Tibial artery (tissue), 4 donors: ENCODE measurements around the gene RNASET2.
"Not testable (repeated sequence)": the region's sequence is repeated elsewhere in the genome, so short reads cannot be mapped to it uniquely, and the experiment has no call there.

Experiments used
- DNase-seq, 2 donors: peaks; one replicate each; pipeline ENCODE4 v3.0.0-alpha.2; 2019
- H3K27ac ChIP-seq, 2 donors: fragments of 200-600 bp; sonication (generic) in 1 of 2; 1 replicate in 1 of 2; 2 replicates in 1 of 2; pipeline ENCODE4 v1.5.1; 2018 to 2019; ENCODE audit warnings: mild to moderate bottlenecking in 1 of 2
- H3K27me3 ChIP-seq, 2 donors: fragments of 200-600 bp; sonication (generic) in 1 of 2; one replicate each; pipeline versions ENCODE4 v1.5.1 to v1.6.0; 2016 to 2019
- H3K36me3 ChIP-seq, 3 donors: fragments of 200-600 bp; sonication (generic) in 2 of 3; one replicate each; pipeline ENCODE4 v1.5.1; 2016 to 2019; ENCODE audit warnings: mild to moderate bottlenecking in 2 of 3
- H3K4me1 ChIP-seq, 4 donors: fragments of 200-600 bp; sonication (generic) in 2 of 4; 1 replicate in 3 of 4; 2 replicates in 1 of 4; pipeline ENCODE4 v1.5.1; 2016 to 2019
- H3K4me3 ChIP-seq, 2 donors: fragments of 200-600 bp; sonication (generic) in 1 of 2; 1 replicate in 1 of 2; 2 replicates in 1 of 2; pipeline ENCODE4 v1.5.1; 2018 to 2019; ENCODE audit warnings: mild to moderate bottlenecking in 2 of 2
- H3K9me3 ChIP-seq, 3 donors: fragments of 200-600 bp; sonication (generic) in 1 of 3; one replicate each; pipeline ENCODE4 v1.5.1; 2016 to 2019
- CTCF ChIP-seq, 2 experiments: fragments of 200-600 bp in 1 of 2; fragments of 450-650 bp in 1 of 2; IDR thresholded peaks; one replicate each; pipeline ENCODE4 v1.5.1; 2017 to 2019; ENCODE audit warnings: antibody characterized with exemption in 2 of 2, mild to moderate bottlenecking in 1 of 2, moderate library complexity in 1 of 2
- intact Hi-C: fragments of 100-400 bp; cut with DNase I; formaldehyde crosslinking; loops from one replicate; pipeline ENCODE4 v1.15.0; 2023; ENCODE audit warnings: low total_unique reads

Gene RNASET2

GRCh38 chr6:166950892-166951669 lies 5.3 kb downstream of the RNASET2 start:
- H3K36me3 ChIP-seq: peaks cover 2 to 45% (median 4%) of the 10 kb centered on the region in 3 donors
- H3K9me3 ChIP-seq, H3K4me1 ChIP-seq, intact Hi-C loops, H3K27me3 ChIP-seq, H3K4me3 ChIP-seq, H3K27ac ChIP-seq: not testable (repeated sequence)
- peak in 1 of 2 donors; percentile 57 for DNase-seq
- TF ChIP-seq CTCF (IDR thresholded peaks at IDR 0.05): peak; percentile 42 to 47

GRCh38 chr6:166950443-166950821 lies 5.9 kb downstream of the RNASET2 start:
- intact Hi-C loops: no loop called here
- Histone ChIP-seq H3K27ac (no peak overlapping the region), H3K27me3 (no peaks in the 10 kb centered on the region), H3K4me3 (no peak overlapping the region), H3K9me3 (no peaks in the 10 kb centered on the region), H3K4me1 (peaks cover 0 to 3% (median 2%) of the 10 kb centered on the region in 4 donors), H3K36me3 (peaks cover 6 to 49% (median 7%) of the 10 kb centered on the region in 3 donors)
- no peak for TF ChIP-seq CTCF (IDR thresholded peaks at IDR 0.05)
- no peak for DNase-seq

DNA sequence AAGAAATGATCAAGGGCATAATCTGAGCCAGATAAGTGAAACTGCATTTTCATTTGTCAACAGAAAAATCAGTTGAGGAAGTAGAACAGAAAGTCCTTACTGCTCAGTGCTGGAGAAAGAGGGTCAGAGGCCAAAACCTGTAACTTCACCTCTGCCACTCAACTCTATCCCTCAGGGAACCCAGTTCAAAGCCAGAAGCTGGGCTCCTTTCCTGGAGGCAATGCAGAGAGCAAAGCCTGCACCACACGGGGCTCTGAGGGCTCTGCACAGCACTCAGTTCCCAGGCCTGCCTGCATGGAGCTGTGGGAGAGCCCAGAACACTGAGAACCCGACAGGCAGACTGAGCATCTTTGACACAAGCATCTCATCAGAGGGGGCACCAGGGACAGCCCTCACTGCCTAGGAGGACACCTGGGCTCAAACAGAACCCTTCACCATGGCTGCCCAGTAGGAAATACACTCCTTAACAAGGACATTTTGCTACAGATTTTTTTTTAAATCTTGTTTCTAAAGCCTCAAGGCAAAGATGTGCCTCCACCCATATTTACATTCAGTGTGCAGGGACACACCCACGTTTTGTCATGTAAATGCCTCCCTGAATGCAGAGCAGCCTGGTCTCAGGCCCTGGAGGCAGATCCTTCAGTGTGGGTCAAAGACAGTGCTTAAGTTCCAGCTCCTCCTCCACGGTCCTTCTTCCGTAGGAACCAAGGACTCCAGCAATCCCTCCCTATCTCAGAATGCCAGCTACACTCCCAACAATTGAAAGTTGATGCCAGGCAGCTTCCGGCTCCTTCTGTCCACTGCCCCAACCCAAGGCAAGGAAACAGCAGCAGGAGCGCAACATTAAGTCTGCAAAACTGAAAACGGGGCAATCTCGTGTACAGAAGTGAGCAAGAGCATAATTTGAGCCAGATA lies 6.6 kb downstream of the RNASET2 start:
- intact Hi-C loops: no loop called here
- Histone ChIP-seq H3K27me3 (no peaks in the 10 kb centered on the region), H3K4me1 (no peaks in the 10 kb centered on the region), H3K4me3 (no peak overlapping the region), H3K36me3 (peaks cover 6 to 49% (median 7%) of the 10 kb centered on the region in 3 donors), H3K9me3 (no peaks in the 10 kb centered on the region), H3K27ac (no peak overlapping the region)
- DNase-seq: no peak
- no peak for TF ChIP-seq CTCF (IDR thresholded peaks at IDR 0.05)

DNA sequence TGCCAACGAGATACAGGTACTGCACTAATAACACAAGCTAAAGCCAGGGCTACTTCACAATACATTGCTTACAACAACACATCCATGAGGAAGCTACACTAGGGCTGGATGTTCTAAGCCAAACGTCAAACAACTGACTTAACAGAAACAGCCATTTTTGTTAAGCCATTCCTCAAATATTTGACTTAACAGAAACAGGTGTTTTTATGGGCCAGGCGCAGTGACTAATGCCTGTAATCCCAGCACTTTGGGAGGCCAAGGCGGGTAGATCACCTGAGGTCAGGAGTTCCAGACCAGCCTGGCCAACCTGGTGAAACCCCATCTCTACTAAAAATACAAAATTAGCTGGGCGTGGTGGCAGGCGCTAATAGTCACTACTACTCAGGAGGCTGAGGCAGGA lies 7.6 kb downstream of the RNASET2 start:
- intact Hi-C loops, H3K9me3 ChIP-seq, H3K27ac ChIP-seq: not testable (repeated sequence)

DNA sequence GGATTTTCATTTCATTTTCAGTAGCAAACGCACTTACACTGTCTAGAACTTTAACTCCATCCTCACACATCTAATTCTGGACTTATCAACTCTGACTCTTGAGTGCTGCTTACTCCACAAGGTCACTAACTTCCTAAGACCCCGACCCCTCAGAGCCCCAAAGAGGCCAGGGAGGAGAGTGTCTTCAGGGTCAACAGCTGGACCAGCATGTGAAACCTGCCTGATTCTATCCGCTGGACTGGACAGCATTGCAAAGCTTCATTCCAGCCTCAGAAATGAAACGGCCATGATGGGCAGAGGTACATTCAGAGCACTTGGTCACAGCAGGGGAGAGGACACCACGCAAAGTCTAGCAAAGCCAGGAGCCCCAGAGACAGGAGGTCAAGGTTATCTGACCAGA lies 9.1 kb downstream of the RNASET2 start:
- no peak overlapping the region for H3K27ac ChIP-seq
- H3K4me3 ChIP-seq: no peak overlapping the region
- no peaks in the 10 kb centered on the region for H3K9me3 ChIP-seq
- H3K4me1 ChIP-seq: no peaks in the 10 kb centered on the region
- TF ChIP-seq CTCF (IDR thresholded peaks at IDR 0.05): no peak
- no peaks in the 10 kb centered on the region for H3K27me3 ChIP-seq
- DNase-seq: no peak
- intact Hi-C loops: no loop called here
- peaks cover 6 to 61% (median 7%) of the 10 kb centered on the region in 3 donors for H3K36me3 ChIP-seq

More for the DNA sequence above, 7.6 kb downstream of the RNASET2 start:
- H3K27me3 ChIP-seq, H3K4me1 ChIP-seq, DNase-seq, H3K4me3 ChIP-seq: not testable (repeated sequence)
- H3K36me3 ChIP-seq: peaks cover 6 to 50% (median 7%) of the 10 kb centered on the region in 3 donors

DNA sequence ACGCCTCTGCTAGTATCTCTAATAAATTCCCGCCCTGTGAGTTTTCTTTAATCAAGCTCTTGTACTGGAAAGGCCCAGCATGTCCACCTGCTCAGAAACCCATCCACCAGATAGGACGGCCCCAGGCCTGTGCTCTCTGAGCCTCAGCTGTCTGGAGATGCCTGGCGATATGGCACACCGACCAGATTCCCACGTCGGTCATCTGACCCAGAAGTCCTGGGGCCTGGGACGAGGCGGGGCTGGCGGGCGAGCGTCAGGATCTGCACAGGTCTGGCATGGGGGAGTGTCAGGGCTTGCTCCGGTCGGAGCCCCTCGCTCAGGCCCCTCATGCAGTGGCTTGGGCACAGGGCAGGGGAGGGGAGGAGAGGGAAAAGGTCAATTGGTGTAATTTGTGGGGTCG lies 10.2 kb downstream of the RNASET2 start:
- Histone ChIP-seq H3K4me3 (no peak overlapping the region), H3K4me1 (no peaks in the 10 kb centered on the region), H3K9me3 (no peaks in the 10 kb centered on the region), H3K27me3 (no peaks in the 10 kb centered on the region), H3K36me3 (peaks cover 6 to 54% (median 7%) of the 10 kb centered on the region in 3 donors), H3K27ac (no peak overlapping the region)
- no peak for TF ChIP-seq CTCF (IDR thresholded peaks at IDR 0.05)
- DNase-seq: no peak
- intact Hi-C loops: no loop called here
